ENCODE data around the gene ZCCHC17.

DNA sequence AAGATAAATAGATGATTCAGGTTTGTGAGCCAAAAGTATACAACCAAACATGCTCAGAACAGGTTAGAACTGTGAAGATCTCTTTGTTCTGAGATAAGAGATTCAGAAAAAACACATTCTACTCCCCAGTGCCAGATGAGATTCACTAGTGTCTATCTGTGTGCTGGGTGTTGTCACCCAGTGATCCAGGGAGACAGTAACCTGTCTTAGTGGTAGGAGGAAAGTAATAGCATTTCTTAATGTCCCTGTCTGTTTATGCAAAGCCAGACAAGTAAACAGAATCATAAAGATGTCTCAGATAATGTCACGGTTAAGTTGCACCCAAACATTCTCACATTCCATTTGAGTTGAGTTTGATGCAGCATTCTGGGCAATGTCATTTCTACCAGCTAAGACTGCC is 38.3 kb upstream of the ZCCHC17 start:
- no peak for TF ChIP-seq EZH2 (IDR thresholded peaks at IDR 0.05; ENCODE audit: borderline replicate concordance)
- TF ChIP-seq, protein P1, sequence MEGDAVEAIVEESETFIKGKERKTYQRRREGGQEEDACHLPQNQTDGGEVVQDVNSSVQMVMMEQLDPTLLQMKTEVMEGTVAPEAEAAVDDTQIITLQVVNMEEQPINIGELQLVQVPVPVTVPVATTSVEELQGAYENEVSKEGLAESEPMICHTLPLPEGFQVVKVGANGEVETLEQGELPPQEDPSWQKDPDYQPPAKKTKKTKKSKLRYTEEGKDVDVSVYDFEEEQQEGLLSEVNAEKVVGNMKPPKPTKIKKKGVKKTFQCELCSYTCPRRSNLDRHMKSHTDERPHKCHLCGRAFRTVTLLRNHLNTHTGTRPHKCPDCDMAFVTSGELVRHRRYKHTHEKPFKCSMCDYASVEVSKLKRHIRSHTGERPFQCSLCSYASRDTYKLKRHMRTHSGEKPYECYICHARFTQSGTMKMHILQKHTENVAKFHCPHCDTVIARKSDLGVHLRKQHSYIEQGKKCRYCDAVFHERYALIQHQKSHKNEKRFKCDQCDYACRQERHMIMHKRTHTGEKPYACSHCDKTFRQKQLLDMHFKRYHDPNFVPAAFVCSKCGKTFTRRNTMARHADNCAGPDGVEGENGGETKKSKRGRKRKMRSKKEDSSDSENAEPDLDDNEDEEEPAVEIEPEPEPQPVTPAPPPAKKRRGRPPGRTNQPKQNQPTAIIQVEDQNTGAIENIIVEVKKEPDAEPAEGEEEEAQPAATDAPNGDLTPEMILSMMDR (IDR thresholded peaks at IDR 0.05; ENCODE audit: poor library complexity) = no peak
